T-helper 22 cell (primary cell): ENCODE measurements around the gene C15orf62.

Experiments
- DNase-seq: peaks from one replicate; pipeline ENCODE4 v3.0.0-alpha.2; 2020; ENCODE audit warnings: low read depth

Gene C15orf62

DNA sequence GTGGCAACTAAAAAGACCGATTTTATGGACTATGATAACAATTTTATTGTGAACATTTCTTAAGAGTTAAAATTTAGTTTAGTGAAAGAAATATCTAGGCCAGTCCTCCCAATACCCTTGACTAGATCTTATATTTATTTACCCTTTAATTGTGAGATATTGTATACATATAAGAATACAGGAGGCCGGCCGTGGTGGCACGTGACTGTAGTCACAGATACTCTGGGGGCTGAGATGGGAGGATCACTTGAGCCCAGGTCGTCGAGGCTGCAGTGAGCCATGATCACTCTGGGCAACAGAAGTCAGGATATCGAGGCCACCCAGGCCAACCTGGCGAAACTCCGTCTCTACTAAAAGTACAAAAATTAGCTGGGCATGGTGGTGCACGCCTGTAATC, 14.0 kb upstream of the C15orf62 start:
- DNase-seq: no peak

GRCh38 chr15:40756938-40757337, 12.8 kb upstream of the C15orf62 start:
- no peak for DNase-seq

- no peak for DNase-seq
Observed at GRCh38 chr15:40759961-40760360, 9.8 kb upstream of the C15orf62 start.

DNA sequence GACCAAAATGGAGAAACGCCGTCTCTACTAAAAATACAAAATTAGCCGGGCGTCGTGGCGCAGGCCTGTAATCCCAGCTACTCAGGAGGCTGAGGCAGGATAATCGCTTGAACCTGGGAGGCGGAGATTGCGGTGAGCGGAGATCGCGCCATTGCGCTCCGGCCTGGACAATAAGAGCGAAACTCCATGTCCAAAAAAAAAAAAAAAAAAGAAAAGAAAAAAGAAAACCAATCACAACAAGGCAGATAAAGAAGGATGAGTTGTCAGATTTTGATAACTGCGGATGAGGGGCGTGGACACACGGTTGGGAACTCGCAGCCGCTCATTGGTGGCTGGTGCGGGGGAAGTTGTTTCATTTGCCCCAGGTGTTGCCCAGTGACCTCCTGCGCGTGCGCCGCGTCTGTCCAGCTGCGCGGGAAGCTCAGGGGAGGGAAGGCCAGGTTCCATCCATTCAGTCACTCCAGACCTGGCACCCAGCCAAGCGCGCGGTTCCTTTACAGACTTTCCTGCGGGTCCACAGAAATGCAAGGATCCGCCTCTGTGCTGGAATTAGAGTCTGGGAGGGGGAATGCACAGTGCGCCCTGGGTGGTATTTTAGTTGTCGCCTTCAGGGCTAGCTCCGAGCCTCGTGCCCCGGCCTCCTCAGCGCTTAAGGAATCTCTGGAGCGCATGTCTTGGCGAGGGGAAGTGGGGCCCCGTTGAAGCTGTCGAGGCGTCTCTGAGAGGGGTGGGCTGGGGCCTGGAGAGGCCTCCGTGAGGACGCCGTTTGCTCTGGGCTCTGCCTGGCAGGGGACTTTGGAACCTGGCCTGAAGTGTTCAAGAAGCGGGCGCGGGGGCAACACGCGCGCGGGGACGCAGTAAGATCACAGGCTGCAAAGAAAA, 6.6 kb upstream of the C15orf62 start:
- DNase-seq: no peak

DNA sequence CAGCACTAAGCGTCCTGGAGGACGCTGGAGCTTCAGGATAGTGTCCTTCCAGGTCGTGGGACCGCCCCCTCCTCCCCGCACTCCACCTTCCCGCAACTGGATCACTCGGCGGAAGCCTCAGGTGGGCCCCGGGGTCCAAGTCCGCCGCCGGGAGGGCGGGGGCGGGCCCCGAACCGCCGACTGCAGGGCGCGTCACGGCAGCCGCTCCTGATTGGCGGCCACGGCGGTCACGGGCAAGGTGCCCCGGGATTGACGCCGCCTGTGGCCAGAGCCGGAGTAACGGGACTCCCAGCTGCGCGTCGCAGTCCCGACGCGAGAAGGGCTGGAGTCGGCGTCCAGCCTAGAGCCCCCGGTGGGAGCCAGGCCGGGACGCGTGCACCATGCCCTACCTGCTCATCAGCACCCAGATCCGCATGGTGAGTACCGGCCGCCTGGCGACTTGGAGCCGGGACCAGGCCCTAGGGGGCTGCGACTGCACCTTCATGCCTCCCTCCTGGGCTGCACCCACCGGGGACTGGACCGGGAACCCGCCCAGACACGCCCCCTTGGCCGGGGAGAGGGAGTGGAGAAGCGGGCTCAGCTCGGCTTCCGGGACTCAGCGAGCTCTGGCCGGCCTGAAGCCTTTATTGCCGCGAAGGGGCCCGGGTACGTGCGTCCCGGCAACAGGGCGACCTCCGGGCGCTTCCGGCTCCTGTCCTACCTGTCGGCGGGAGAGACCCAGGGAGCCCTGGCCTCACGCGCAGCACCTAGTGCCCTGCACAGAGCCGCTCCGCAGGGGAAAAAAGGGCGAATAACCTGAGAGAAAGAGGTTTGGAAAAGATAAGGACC, 5.8 kb upstream of the C15orf62 start, which contains the start of gene GCHFR:
Gene GCHFR (plus strand): TSS at position 268 of the 828 bp plus-strand sequence. CDS start 113 bp downstream, at position 381.
- DNase-seq: peak; percentile 67

- no peak for DNase-seq
Observed at GRCh38 chr15:40764629-40765103, 5.1 kb upstream of the C15orf62 start.

DNA sequence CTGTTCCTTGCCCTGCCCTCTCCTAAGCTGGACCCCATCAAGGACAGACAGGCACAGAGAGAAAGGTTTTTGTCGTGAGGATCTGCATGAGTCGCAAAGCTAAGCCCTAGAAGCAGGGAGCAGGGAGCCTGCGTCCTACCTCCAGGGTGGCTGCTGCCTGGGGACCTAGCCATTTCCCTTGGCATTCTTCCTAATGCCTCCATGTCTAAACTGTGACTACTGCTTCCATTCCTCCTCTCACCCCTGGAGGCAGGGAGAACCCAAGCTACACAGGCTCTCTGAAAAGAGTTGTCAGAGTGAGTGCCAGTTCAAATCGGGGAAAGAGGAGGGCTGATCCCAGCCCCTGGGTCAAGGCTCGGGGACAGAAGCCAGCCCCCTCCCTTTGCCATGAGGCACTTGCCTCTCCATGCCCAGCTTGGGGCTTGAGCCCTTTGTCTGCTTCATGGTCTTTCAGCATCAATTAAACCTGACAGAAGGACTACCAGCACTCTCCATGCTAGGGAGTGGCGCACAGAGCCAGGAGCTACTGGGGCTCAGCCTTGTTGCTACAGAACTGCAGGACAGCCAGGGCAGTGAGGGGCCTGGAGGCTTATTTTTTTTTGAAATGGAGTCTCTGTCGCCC, 3.5 kb upstream of the C15orf62 start:
- DNase-seq: no peak

DNA sequence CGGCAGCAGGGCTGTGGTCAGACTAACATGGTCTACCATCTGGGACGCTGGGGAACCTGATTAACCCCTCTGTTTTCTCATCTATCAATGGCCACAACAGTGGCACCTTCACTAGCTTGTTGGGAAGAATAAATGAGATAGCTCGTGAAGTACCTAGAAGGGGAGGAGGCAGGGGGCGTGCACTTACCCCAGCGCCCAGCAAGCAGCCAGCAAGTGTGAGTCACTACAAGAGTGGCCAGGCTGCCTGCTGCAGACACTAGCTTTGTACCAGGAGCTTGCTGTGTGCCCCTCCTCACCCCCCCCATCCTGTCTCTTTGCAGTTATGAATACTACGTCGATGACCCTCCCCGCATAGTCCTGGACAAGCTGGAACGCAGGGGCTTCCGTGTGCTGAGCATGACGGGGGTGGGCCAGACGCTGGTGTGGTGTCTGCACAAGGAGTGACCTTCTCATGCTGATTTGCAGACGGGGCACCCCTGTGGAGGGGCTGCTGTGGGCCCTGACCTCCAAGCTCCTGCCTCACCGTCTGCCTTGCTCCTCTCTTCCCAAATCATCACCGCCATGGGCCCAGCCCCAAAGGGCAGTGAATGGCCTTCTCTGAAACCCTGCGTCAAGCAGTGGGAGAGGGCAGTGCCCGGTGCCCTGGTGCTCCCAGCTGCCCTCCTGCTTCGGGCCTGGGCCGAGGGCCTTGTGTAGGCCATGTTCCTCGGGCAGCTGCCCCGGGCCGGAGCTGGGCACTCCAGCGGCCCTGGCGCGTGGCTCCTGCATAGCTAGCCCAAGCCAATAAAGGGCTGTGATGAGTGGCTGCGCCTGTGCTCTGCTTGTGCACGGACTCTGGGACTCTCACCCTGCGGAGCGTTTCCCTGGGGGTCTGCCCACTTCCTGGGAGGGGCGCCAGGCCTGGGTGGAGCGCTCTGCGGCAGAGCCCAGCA, 2.6 kb upstream of the C15orf62 start:
- DNase-seq: no peak

DNA sequence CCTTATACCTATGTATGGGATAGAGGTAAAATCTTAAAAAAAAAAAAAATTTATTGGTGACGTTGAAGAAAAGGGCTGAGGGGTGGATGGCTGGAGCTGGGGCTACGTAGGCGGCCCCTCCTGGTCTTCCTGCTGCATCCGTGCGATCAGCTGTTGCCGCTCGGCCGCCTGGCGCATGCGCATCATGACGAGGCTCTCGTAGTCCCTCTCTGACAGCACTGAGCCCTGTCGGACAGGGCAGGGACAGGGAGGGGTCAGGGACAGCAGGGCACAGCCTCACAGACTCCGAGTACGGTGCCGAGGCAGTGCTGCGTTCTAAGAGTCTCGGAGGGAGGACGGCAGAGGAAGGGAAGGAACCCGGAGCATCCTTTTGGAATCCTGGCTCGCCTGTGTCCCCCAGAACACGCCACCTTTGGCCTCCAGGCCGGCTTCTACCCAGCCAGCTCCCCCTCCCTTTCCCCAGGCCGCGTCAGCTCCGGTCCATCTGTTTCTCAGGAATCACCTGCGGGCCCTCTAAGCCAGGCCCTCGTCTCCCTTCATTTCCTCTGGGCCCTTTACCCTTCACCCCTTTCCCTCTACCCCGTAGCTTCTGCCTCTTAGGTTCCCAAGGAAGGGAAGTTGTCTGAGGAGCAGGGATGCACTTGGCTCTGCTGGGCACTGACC, 1.8 kb upstream of the C15orf62 start:
- DNase-seq: no peak

DNA sequence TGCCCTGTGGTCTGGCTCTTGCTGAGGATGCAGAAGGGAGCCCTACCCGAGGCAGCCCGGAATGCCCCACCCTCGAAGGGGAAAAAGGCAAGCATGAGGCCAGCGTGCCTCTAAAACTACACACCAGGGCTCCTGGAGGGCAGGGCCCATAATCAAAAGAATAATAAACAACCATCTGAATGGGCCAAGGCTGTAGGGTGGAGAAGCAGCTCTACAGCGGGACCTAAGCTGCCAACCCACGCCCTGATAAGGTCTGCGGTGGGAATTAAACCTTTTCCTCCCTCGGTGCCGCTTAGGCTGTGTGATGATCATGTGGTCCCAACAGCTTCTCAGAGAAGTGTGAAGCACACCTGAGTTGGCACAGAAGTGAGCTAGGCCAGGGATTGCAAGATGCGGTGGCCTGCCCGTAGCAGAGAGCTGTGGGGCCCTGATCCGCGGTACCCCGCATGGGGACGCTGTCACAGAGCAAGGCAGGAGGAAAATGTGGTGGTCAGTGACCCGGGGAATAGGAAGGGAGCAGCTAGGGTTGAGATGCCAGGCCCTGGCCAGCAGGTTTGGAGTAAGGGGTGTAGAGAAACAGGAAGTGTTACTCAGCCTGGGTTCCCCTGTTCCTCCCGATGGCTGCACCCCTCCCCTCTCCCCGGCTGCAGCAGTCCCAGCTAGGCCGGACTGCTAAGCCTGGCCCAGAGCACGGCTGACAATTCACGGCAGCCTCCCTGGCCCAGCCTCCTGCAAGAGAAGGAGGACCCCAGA, 1.1 kb upstream of the C15orf62 start:
- no peak for DNase-seq

- no peak for DNase-seq
Observed at GRCh38 chr15:40770147-40770721, 454 bp downstream of the C15orf62 start.

- DNase-seq: no peak
Observed at GRCh38 chr15:40771242-40771641, 1.5 kb downstream of the C15orf62 start.

DNA sequence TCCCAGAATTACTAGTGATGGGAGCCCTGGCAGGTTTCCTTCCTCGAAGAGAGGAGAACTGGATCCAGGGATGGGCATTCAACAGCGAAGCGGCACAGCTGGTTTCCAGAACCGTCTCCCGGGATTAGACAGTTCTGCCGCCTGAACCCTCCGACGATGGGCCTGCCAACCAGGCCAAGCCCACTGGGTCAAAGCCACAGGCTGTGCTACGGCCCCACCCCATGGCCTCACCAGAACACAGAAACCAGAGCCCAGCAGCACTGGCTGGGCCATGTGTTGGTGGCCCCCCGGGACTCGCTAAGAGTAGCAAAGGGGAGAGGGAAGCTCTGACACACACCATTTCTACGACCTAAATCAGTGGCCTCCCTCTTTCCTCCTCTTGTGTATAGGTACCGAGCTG, 2.2 kb downstream of the C15orf62 start:
- DNase-seq: no peak

DNA sequence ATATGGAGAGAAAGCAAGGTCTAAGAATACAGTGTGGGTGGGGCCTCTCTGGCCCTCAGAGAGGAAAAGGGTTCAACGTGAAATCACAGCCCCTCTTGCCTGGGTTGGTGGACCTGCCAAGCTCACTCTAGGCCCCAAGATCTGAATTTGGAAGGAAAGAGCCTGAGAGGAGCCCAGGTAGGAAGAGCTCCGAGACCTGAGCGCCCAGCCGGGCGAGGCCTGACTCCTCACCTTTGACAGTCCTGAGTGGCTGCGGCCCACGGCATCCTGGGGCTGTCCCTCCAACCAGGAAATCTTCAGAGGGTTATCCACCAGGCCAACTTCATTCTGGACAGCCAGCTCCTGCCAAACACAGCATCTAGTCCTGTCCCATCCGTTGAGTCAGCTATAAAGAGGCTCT, 3.7 kb downstream of the C15orf62 start:
- no peak for DNase-seq

DNA sequence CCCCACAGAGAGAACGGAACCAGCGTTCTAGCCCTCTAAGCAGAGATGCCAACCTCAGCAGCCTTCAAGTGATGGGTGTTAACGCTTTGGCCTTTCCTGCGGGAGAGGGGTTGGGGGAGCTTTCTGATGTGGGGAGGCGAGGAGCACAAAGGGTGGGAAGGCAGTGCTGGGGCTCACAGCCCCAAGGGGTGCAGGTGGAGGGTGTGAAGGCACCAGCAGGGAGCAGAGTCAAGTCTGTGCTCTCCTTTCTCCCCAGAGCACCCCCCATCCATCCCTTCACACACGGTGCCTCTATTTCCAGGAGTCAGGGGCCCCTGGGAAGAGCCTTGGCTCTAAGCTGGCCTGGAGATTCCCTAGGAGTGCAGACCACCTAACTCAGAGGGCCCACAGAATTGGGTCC, 4.1 kb downstream of the C15orf62 start:
- no peak for DNase-seq

DNA sequence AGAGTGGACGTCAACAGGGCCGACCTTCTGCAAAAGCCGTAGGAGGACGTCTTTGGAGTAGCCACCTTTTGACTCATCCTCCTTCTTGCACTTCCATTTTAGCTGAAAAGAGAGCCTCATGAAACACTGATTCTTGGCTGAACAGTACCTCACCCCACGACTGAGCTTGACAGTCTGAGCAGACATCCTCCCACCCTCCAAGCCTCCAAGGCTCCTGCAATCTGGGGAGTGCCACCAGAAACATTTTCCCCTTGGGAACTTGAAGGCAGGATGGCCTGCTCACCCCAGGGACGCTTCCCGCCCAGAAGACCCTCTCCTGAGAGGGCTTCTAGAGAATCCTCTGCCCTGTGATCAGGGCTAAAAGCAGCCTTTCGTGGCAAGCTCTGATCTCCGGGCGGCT, 5.2 kb downstream of the C15orf62 start:
- DNase-seq: no peak

DNA sequence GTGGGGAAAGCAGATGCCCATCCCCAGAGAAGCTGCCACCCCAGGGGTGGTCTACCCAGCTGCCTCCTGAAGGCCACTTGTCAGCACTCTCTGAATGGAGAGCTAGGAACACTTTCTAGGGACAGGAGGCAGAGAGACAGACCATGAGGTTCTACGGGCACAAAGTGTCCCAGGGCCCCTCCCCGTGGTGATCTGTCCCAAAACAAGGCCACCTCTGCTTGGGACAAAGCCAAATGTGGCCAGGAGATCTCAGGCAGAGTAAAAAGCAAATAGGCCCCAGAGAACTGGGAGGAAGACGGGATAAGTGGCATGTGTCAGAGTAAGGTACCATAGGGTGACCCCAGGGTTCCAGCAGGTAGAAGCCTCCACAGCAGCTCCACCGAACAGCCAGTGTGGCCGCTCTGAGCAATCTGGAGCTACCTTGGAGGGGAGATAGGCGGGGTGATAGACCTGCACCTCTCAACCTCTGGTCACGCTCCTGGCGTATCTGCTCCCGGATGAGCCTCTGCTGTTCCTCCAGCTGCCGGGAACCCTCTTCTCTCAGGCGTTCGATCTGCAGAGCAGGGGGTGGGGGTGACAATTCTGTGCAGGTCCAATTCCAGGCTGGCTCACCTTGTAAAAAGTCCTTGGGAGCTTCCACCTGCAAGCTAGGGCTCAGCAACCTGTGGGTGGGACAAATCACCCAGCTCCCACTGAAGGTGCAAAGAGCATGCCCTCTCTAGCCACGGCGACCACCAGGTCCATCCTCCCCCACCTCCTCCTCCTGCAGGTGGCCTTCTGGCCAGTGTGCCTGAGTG, 6.2 kb downstream of the C15orf62 start:
- DNase-seq: no peak

GRCh38 chr15:40776537-40777141, 6.9 kb downstream of the C15orf62 start:
- no peak for DNase-seq
